CD4-positive, alpha-beta T cell treated with Interleukin-4 for 4 hours (primary cell): ENCODE data around the gene SLX4IP.

Source experiments
- DNase-seq: peaks from one replicate; pipeline ENCODE4 v3.0.0-alpha.2; 2020

Gene SLX4IP

DNA sequence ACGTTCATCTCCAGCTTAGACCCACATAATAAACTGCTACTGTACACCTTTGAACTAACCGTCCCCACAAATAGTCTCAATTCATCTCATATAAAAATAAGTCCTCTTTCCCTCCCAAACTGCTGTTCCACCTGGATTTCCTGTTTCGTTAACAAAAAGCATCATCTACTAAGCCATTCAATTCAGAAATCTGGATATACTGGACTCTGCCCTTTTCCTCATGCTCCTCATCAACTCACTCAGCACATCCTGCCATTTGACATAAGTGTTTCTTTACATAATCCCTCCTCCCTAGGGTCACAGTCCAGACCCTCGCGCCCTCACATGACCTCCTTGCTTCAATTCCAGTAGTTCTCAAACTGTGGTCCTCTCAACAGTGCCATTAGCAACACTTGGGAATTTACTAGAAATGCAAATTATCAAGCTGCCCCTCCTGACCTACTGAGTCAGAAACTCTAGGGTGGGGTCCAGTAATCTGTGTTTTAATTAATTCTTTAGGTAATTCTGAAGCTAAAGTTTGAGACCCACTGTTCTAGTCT is 5.6 kb upstream of the SLX4IP start:
- no peak for DNase-seq

DNA sequence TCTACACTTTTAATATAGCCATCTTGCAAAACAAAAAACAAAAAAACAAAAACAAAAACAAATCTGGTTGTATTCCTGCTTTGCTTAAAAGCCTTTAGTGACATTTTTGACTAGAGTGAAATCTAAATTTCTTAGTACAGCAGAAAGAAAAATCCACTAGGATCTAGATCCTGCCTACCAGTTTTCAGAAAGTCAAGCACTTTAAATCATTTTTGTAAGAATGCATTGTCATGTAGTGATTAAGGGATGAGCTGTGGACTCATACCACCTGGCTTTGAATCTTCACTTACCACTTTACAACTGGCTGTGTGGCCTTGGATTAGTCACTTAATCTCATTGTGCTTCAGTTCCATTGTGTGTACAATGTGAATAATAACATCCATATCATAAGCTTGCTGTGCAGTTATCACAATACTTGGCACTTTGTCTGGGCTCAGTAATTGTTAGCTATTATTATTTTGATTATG is 5.1 kb upstream of the SLX4IP start:
- peak; percentile 18 for DNase-seq

DNA sequence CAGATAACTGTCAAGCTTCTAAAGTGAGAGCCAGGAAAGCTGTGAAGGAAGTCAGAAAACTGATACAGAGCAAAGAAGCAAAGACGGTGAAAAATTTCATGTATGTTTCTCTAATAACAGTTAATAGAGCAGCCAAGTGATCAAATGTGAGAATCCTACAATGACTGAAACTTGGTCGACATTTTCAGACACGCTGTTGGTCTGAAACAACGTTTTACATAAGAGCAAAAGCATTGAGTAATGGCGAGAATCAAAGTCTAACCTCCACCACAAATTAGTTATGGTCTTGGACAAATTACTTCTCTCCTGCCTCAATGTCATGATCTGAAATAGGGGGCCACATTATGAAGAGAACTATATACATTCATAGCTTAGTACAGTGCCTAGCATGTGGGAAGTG is 4.4 kb upstream of the SLX4IP start:
- no peak for DNase-seq

DNA sequence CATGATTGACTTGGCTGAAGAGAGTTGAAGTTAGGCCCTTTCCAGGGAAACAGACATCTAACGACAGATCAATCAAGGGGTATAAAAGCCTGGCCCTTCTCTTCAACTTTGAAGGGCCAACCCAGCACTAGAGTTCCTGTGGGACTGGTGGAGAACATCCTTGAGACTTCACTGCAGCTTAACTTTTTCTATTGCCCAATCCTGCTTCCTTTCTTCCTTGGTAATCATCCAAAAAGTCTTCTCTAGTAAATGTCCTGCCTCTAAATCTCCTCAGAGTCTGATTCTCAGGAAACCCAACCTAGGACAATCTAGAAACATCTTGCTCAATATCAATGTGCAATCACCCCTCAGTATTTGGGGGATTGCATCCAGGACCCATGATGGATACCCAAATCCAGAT is 3.0 kb upstream of the SLX4IP start:
- no peak for DNase-seq

DNA sequence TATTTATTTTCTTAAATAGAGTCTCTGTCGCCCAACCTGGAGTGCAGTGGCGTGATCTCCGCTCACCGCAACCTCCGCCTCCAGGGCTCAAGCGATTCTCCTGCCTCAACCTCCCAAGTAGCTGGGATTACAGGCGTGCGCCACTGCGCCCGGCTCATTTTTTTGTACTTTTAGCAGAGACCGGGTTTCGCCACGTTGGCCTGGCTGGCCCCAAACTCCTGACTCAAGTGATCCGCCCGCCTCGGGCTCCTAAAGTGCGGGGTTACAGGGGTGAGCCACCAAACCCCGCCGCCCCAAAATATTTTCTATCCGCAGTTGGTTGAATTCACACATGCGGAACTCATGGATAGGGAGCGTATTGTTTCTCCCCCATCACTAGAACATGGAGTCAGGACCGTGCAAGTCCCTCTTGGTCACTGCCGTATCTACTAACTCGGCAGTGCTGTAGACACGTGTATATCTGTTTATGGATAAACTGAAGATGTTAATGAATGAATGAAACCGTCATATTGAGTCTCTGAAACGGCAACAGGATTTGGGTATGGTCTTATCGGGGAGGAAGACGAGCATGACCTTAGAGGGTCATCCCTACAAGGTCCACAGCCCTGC is 2.0 kb upstream of the SLX4IP start:
- no peak for DNase-seq

DNA sequence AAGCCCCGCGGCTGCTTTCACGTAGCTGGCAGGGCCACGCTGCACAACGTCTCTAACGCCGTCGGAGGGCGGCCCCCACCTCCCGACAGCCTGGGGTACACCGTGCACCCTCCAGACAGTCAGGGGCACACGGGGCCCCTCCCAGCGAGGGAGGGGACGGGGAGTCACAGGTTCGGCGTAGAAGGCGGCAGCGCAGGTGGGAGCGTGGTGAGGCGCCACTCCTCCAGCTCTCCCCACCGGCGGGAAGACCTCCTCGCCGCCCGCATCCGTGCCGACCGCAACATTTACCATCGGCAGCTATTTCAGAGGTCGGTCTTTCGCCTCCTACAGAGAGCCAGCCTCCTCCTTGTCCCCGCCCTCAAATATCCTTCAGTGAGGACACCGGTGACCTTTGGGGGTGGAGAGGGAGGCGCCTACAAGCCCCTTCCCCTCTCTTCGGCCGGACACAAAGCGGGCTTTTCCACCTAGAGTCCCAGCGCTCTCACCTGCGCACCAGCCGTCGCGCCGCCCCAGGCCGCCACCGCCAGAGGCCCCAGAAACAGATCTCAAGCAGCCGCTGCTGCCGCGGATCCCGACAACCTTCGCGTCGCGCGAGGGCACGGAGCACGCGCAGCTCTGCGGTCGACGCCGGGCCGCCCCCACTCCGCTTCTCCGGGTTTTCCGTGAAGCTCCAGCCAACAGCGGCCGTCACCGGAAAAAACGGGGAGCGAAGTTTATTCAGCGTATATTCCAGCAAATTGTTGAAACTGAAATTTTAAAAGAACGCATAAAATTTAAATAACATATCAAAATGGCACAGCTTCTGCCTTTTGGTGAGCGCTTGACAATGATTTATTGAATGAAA is 1.3 kb upstream of the SLX4IP start, which contains the start of gene MKKS:
Gene MKKS (minus strand): TSS at position 600 of the 844 bp plus-strand sequence. CDS start 20,708 bp downstream, outside the sequence.
- DNase-seq, result peak; percentile 89

DNA sequence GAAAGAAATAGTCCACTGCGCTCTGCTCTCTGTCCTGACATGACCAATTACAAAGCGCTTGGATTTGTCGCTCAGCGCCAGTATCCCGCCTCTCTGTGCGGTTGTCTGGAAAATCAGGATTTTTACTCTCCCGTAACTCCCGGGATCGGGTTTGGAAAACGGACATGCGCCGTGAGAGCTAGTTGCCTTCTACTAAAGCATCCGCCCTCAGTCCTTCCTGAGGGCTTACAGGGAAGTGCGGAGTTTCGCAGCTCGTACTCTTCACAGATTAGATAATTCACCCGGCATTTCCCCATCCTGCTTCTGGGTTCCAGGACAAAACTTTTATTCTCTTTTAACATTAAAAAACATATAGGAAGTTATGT is 656 bp upstream of the SLX4IP start:
- peak; percentile 89 for DNase-seq

DNA sequence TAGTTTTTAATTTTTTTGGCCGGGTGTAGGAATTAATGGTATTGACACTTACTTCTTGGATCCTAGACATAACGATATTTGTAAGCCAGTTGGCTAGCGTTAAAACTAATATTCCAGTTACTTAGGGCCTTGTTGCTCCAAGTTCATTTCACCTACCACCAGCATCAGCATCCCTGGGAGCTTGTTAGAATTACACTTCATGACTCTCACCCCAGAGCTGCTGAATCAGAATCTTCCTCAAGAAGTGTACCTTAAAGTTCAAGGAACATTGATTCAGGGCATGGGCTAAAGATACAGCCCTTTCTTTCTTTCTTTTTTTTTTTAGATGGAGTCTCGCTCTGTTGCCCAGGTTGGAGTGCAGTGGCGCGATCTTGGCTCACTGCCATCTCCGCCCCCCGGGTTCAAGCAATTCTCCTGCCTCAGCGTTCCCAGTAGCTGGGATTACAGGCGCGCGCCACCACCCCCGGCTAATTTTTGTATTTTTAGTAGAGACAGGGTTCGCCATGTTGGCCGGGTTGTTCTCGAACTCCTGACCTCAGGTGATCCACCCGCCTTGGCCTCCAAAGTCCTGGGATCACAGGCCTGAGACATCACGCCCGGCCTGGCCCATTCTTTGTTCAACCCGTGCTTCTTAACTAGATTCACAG is 1.1 kb downstream of the SLX4IP start:
- no peak for DNase-seq

DNA sequence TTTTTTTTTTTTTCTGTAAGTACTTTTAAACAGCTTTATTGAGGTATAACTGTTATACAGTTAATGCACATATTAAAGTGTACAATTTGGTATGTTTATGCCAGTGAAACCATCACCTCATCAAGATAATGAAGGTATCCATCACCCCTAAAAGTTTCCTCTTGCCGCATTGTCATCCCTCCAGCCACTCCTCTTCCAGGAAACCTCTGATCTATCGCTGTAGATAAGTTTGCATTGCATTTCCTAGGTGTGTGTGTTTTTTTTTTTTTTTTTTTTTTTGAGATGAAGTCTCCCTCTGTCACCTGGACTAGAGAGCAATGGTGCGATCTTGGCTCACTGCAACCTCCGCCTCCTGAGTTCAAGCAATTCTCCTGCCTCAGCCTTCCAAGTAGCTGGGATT is 3.1 kb downstream of the SLX4IP start:
- DNase-seq, result peak; percentile 11

DNA sequence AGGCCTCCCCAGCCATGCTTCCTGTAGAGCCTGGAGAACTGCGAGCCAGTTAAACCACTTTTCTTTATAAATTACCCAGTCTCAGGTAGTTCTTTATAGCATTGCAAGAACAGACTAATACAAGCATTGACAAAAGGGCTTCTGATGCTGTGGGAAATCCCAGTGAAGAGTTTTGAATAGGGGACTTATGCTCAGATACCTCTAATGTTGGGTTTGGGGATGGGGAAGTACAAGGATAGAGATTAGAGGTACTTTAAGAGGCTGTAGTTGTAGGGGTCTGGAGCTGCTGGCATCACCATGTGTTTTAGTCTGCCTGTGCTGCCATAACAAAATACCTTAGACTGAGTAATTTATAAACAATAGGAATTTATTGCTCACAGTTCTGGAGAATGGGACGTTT is 8.8 kb downstream of the SLX4IP start:
- no peak for DNase-seq

DNA sequence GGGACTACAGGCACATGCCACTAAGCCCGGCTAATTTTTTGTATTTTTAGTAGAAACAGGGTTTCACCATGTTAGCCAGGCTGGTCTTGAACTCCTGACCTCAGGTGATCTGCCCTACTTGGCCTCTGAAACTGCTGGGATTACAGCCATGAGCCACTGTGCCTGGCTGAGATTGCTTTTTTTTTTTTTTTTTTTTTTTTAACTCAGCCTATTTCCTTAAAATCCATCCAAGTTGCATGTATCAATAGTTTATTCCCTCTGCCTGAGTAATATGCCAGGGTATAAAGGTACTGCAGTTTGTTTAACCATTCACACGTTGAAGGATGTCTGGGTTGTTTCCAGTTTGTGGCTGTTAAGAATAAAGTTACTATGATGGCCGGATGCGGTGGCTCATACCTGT is 10.7 kb downstream of the SLX4IP start:
- no peak for DNase-seq

DNA sequence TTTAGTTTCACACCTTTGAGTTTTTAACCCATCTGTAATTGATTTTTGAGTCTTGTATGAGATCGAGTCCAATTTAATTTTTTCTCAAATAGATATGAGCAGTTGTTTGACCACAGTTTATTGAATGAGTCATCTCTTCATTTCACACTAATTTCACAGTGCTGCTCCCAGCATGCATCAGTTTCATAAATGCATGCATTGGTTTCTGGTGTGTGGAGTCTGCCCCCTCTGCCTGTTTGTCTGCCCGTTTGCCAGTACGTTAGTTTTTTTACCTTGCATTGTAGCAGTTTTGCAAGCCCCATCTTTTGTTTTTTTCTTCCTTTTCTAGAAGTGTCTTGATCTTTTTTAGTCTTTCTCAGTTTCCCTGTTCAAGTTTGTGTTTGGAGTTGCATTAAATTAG is 11.9 kb downstream of the SLX4IP start:
- DNase-seq, result peak; percentile 84

DNA sequence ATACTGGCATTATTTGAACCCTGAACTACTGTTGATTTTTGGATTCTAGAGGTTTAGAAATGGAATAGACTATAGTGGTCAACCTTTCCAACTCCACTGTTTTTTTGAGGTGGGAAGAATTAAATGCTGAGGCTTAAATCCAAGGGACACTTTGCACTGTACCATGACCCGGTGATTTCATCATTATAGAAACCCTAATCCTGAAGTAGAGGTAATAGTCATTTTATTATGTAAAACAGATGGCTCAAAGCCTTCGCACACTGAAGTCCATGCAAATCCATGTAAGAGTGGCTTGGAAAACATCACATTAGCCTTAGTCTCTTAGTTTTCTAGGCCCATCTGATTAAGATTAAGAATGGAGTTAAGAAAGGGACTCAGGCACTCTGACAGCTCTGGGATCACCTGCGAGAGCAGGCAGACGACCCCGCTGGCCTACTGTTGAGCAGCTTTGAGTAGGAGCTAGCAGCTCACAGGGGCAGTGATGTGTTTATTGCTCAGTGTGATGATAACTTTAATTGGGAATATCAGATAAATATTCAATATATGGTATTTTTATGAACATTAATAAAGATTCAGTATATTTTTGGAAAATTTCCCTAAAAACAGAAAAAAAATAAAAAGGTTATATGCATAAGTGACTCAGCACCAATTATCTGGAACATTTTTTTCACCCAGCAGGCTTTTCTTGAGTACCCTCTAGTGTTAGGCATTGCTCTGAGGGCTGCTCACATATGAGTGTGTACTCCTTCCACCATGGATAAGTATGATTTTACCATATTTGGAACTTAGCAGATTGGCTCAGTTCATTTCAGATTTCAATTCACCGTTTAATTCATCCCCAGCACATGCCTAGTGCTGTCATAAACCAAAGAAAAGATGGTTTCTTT is 13.4 kb downstream of the SLX4IP start:
- no peak for DNase-seq

DNA sequence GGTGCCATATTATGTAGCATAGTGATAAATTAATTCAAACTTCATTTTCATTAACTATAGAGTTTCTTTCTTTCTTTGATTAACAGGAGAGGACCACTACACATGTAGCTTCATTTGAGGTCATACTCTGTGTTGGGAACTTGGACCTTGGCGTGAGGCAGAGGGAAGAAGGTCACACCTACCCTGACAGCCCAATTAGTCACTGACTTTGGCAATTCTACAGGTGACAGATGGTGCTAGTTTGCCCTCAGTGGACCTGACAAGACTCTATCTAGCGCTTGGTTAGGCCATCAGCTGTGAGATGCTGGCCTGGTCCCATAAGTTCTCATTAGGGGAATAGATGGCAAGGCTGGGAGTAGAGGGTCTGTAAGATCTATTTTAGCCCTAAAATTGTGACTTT is 14.2 kb downstream of the SLX4IP start:
- DNase-seq, result no peak

DNA sequence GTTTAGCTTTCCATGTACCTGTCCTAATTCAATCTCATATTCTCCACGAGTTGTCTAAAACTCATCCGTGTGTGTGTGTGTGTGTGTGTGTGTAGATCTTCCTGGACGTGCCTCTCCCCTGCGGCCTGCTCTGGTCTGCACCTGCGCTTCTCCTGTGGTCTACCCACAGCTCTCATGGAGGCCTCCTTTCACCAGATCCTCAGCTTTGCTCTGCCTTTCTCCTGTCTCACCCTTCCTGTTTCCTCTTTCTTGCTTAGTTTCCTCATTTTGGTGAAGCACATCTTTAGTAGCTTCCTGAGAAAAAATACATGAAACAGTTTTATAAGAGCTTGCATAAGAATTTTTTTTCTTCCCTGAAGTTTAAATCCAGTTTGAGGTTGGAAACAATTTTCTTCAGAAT is 18.1 kb downstream of the SLX4IP start:
- DNase-seq, result peak; percentile 36

DNA sequence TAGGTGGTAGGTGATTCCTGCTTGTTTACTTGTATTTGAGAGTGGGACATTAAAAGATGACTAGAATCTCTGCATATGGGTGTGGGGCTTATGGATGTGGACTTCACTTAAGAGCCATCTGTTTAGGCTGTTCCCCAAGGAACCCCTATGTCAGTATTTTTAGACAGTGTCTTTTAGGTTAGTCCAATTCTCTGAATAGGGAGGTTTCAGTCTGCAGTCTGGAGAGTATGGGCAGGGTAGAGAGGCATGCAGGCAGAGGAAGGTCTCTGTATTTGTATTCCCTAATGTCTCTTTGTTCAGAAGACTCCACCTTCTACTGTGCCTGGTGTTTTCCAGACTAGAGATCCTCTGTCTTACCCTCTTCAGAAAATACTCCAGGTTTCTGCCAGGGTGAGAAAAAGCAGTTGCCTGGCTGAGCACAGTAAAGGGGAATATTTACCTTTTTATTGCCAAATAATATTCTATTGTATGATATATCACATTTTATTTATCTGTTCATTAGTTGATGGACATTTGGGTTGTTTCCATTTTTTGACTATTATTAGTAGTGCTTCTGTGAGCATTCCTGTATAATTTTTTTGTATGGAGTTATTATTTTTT is 19.1 kb downstream of the SLX4IP start:
- DNase-seq, result no peak

DNA sequence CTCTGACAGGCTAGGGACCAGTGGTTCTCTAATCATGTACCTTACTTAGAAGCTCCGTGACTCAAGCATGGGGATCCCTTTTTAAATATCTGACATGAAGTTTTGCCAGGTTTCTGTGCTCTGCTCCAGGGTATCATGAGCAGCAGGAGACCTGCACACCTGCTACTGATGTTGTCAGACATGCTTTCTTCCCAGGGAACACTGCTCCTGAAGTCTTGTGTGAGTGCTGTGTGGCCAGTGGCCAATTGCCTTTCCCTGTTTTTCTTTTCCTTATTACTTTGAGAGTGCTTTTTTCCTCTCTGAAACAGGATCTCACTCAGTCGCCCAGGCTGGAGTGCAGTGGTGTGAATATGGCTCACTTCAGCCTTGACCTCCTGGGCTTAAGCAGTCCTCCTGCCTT is 26.4 kb downstream of the SLX4IP start:
- DNase-seq, result no peak

DNA sequence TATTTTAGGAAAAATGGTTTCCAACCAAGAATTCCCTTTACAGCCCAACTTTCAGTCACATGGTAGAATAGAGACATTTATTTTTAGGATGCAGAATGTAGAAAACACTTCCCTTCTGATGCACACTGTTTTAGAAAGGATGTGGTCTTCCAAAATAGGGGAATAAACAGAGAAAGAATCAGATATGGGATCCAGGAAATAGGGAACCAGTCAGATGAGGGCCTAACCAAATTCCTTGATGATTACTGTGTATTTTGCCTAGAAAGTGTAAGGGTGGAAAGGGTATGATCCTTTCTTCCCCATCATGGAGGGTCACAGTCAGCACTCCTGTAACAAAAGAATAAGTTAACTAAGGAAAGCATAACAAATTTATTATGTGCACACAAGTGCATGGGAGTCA is 27.4 kb downstream of the SLX4IP start:
- no peak for DNase-seq

DNA sequence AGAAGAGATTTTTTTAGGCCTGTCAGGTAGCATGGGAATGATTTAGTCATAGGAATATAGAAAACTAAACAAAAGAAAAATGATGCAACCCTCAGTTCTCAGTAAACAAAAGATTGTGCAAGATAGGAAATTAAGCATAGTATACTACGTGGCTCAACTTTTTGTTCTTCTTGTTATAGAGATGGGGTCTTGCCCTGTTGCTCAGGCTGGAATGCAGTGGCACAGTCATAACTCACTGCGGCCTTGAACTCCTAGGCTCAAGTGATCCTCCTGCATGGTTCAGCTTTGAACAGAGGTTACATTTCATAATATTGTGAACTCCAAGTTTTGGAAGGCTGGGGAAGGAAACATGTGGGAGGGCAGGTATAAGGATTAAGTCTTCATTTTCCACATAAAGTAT is 28.5 kb downstream of the SLX4IP start:
- DNase-seq, result no peak

DNA sequence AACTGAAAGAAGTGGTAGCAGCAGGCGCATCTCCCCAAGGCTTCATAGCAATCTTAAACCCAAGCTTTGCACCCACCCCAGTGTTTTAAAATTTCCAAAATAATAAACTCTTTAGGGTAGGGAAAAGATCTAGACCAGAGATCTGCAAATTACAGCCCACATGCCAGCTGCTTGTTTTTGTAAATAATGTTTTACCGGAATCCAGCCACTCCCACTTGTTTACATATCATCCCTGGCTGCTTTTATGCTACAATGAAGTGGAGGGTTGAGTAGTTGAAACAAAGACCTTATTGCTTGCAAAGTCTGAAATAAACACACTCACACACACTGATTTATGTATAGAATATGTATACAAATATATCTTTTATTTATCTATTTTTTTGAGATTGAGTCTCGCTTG is 30.0 kb downstream of the SLX4IP start:
- DNase-seq, result no peak

DNA sequence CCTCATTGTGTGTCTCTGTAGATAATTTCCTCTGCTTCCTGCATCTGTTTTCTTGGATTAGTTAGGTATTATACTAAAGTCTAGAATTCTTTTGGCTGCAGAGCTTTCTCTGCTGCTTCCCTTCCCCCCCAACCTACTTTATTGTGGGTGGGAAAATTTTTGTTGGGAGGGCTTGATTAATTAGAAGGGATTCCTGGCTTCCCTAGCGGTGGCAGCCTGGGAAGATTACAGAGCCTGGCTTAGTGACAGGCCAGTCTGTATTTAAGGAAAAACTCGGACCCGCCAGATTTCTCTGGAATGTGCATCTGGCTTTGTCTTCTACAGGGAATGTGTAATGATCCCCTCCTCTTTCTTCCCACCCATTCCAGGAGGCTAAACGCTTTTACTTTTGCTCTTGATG is 31.2 kb downstream of the SLX4IP start:
- DNase-seq, result no peak

DNA sequence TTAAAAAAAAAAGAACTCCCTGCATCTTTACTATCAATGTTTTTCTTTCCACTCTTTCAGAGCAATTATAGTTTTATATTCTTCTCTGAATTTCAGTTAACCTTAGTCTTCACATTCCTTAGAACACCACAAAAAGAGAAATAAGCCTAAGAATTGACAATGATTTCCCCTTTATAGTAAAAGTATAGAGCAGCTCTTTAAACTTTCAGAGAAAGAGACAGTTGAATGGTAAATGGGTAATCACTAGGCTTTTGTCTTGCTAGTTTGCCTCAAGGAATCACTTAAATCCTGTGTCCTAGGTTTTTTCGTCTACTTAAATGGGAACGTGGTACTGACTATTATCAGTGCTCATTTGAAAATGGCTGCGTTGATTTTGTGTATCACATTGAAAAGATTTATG is 31.8 kb downstream of the SLX4IP start:
- no peak for DNase-seq
